ENCODE results near the gene DLD.

DLD gene

DNA sequence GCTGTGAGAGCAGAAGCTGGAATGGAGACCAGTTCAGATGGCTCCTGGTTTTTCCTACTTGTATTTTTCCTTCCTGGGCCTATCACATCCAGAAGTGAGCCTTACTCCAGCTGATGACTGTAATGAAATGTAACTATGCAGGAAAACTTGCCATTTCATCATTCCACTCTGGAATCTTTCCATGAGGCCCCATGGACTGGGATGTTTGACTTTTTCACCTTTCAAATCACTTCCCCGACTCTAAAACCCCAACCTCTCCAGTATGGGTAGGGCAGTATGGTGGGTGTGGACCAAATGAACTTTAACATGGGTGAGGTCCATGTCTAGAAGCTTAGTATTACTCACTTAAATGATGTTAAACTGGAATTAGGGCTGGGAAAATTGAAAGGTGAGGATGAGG is 40.3 kb upstream of the DLD start:
- TF ChIP-seq, protein P1, sequence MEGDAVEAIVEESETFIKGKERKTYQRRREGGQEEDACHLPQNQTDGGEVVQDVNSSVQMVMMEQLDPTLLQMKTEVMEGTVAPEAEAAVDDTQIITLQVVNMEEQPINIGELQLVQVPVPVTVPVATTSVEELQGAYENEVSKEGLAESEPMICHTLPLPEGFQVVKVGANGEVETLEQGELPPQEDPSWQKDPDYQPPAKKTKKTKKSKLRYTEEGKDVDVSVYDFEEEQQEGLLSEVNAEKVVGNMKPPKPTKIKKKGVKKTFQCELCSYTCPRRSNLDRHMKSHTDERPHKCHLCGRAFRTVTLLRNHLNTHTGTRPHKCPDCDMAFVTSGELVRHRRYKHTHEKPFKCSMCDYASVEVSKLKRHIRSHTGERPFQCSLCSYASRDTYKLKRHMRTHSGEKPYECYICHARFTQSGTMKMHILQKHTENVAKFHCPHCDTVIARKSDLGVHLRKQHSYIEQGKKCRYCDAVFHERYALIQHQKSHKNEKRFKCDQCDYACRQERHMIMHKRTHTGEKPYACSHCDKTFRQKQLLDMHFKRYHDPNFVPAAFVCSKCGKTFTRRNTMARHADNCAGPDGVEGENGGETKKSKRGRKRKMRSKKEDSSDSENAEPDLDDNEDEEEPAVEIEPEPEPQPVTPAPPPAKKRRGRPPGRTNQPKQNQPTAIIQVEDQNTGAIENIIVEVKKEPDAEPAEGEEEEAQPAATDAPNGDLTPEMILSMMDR (IDR thresholded peaks at IDR 0.05; ENCODE audit: low read depth, low read length): no peak
- no peak for DNase-seq (ENCODE audit: extremely low read depth, low read depth)

GRCh38 chr7:107854454-107854853 is 36.5 kb upstream of the DLD start:
- DNase-seq (ENCODE audit: extremely low read depth, low read depth): no peak
- TF ChIP-seq, protein P1 (IDR thresholded peaks at IDR 0.05; ENCODE audit: low read depth, low read length): no peak

GRCh38 chr7:107854989-107855388 is 36.0 kb upstream of the DLD start:
- TF ChIP-seq, protein P1 (IDR thresholded peaks at IDR 0.05; ENCODE audit: low read depth, low read length): no peak
- no peak for DNase-seq (ENCODE audit: extremely low read depth, low read depth)

- TF ChIP-seq, protein P1 (IDR thresholded peaks at IDR 0.05; ENCODE audit: low read depth, low read length): no peak
- no peak for DNase-seq (ENCODE audit: extremely low read depth, low read depth)
Observed at GRCh38 chr7:107856806-107857540, 34.0 kb upstream of the DLD start.

DNA sequence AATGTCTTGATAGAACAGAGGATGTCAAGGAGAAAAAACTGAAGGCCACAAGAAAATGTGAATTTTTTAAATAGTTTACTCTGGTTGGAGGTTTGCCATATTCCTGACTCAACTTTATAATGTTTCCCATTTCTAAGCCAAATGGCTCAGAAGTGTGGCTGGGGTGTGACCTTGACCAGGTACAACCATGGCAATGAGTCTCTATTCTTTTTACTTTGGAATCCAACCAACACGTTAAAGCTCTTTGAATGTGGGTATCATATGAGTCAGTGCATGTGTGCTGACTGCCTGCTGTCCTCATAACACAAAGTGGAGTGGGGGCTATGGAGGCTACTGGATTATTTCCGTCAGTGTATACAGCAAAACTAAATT is 33.5 kb upstream of the DLD start:
- TF ChIP-seq, protein P1 (IDR thresholded peaks at IDR 0.05; ENCODE audit: low read depth, low read length): no peak
- DNase-seq (ENCODE audit: extremely low read depth, low read depth): no peak

DNA sequence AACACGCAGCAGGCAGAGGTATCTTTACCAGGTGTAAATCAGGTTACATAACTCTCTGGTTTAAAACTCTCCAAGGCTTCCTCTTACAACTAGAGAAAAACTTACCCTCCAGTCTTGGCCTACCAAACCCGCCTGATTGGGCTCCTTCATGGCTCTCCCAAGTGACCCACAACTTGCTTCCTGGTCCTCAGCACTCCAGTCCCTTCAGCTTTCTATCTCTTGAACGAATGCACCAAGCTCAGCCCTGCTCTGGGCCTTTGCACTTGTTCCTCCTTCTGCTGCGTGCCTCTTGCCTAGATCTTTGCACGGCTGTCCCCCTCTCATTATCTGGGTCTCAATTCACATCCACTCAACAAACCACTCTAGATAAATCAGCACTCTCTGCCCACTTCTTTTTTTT is 32.7 kb upstream of the DLD start:
- DNase-seq (ENCODE audit: extremely low read depth, low read depth): no peak
- TF ChIP-seq, protein P1 (IDR thresholded peaks at IDR 0.05; ENCODE audit: low read depth, low read length): no peak

GRCh38 chr7:107860279-107860961 is 30.6 kb upstream of the DLD start:
- TF ChIP-seq, protein P1 (IDR thresholded peaks at IDR 0.05; ENCODE audit: low read depth, low read length): no peak
- DNase-seq (ENCODE audit: extremely low read depth, low read depth): no peak

Data from AG09319 (cell line).